Activated T-helper 2 cell treated with anti-CD3 and anti-CD28 coated beads, Interferon-gamma antibody, Interleukin-2, Interleukin-4, amounts not matched to agents 10 μg/mL and 5 μg/mL and 100 μg/mL, durations not matched to agents 14 hours and 24 hours and 36 hours (primary cell): ENCODE data around the gene PAOX. TPM values are rescaled to one million over a fixed set of nuclear protein-coding genes. Genes with fewer than 3 reads are reported as not detected.
A peak's percentile ranks its signal among the peaks of the same experiment; 100 is the strongest.

Experiments
- DNase-seq: peaks from one replicate; pipeline ENCODE4 v3.0.0; 2021; ENCODE audit warnings: low spot score
- H3K27ac Mint-ChIP-seq: one replicate; pipeline ENCODE4 v1.8.0; 2021; ENCODE audit warnings: mixed read lengths
- H3K27me3 Mint-ChIP-seq: one replicate; pipeline ENCODE4 v1.8.0; 2021; ENCODE audit warnings: low read depth, mixed read lengths
- H3K36me3 Mint-ChIP-seq: one replicate; pipeline ENCODE4 v1.8.0; 2021; ENCODE audit warnings: low read depth, mixed read lengths
- H3K4me1 Mint-ChIP-seq: one replicate; pipeline ENCODE4 v1.8.0; 2021; ENCODE audit warnings: low read depth, mixed read lengths
- H3K4me3 Mint-ChIP-seq: one replicate; pipeline ENCODE4 v1.8.0; 2021; ENCODE audit warnings: low read depth, mild to moderate bottlenecking, moderate library complexity, mixed read lengths
- H3K9me3 Mint-ChIP-seq: one replicate; pipeline ENCODE4 v1.8.0; 2021; ENCODE audit warnings: mixed read lengths
- intact Hi-C: fragments of 100-400 bp; cut with micrococcal nuclease; formaldehyde crosslinking; loops from one replicate; pipeline ENCODE4 v1.15.1; 2023
- total RNA-seq: library from RNA; stranded (reverse); gene quantifications from 2 replicates; pipeline ENCODE4 v1.2.3, GENCODE V29; 2022

The PAOX gene
- total RNA-seq, 1 donor from 2014 or later = 13.2 TPM

- Mint-ChIP-seq H3K9me3 (no peaks in the 10 kb centered on the region), H3K4me3 (peak overlapping the region; percentile 78), H3K27ac (peak overlapping the region; percentile 90), H3K4me1 (peaks cover 35% of the 10 kb centered on the region), H3K27me3 (no peaks in the 10 kb centered on the region), H3K36me3 (peaks cover 12% of the 10 kb centered on the region)
- DNase-seq = no peak
- intact Hi-C loops = no loop called here
Observed at GRCh38 chr10:133388236-133388972, 9.3 kb downstream of the PAOX start.

GRCh38 chr10:133388973-133389818, 10.1 kb downstream of the PAOX start:
- no peaks in the 10 kb centered on the region for H3K9me3 Mint-ChIP-seq
- H3K36me3 Mint-ChIP-seq = peaks cover 12% of the 10 kb centered on the region
- intact Hi-C loops = loop anchor here (1.0 kb wide), 1 partner anchor 113 kb away; the partner anchor contains the start of gene ADAM8

GRCh38 chr10:133390597-133391248, 11.7 kb downstream of the PAOX start:
- H3K27me3 Mint-ChIP-seq = no peaks in the 10 kb centered on the region
- peaks cover 21% of the 10 kb centered on the region for H3K36me3 Mint-ChIP-seq
- H3K27ac Mint-ChIP-seq = peak overlapping the region; percentile 95
- H3K9me3 Mint-ChIP-seq = no peaks in the 10 kb centered on the region
- DNase-seq = no peak
- intact Hi-C loops = loop anchor here (1.0 to 5.0 kb wide), 2 partner anchors 12 to 63 kb away; no protein-coding TSS in a partner anchor
- H3K4me3 Mint-ChIP-seq = peak overlapping the region; percentile 62
- peaks cover 44% of the 10 kb centered on the region for H3K4me1 Mint-ChIP-seq

More at GRCh38 chr10:133388973-133389818, 10.1 kb downstream of the PAOX start:
- Mint-ChIP-seq H3K4me3 (peak overlapping the region; percentile 78), H3K27me3 (no peaks in the 10 kb centered on the region), H3K27ac (peak overlapping the region; percentile 90), H3K4me1 (peaks cover 36% of the 10 kb centered on the region)
- peak; percentile 46 for DNase-seq

GRCh38 chr10:133391249-133391635, 12.2 kb downstream of the PAOX start:
- no peaks in the 10 kb centered on the region for H3K9me3 Mint-ChIP-seq
- no peak for DNase-seq
- H3K4me3 Mint-ChIP-seq = peak overlapping the region; percentile 2
- H3K4me1 Mint-ChIP-seq = peaks cover 46% of the 10 kb centered on the region
- peaks cover 21% of the 10 kb centered on the region for H3K36me3 Mint-ChIP-seq
- H3K27ac Mint-ChIP-seq = peak overlapping the region; percentile 95
- intact Hi-C loops = loop anchor here (5.0 kb wide), 1 partner anchor 64 kb away; no protein-coding TSS in a partner anchor
- no peaks in the 10 kb centered on the region for H3K27me3 Mint-ChIP-seq

- H3K4me3 Mint-ChIP-seq = peak overlapping the region; percentile 2
- intact Hi-C loops = loop anchor here (5.0 kb wide), 1 partner anchor 65 kb away; no protein-coding TSS in a partner anchor
- peak; percentile 8 for DNase-seq
- H3K4me1 Mint-ChIP-seq = peaks cover 46% of the 10 kb centered on the region
- no peaks in the 10 kb centered on the region for H3K9me3 Mint-ChIP-seq
- H3K27me3 Mint-ChIP-seq = no peaks in the 10 kb centered on the region
- peak overlapping the region; percentile 95 for H3K27ac Mint-ChIP-seq
- peaks cover 24% of the 10 kb centered on the region for H3K36me3 Mint-ChIP-seq
Observed at GRCh38 chr10:133391761-133392518, 12.9 kb downstream of the PAOX start.

GRCh38 chr10:133393401-133394063, 14.5 kb downstream of the PAOX start:
- Mint-ChIP-seq H3K9me3 (no peaks in the 10 kb centered on the region), H3K36me3 (peaks cover 37% of the 10 kb centered on the region), H3K4me3 (peak overlapping the region; percentile 63), H3K27me3 (no peaks in the 10 kb centered on the region), H3K4me1 (peaks cover 40% of the 10 kb centered on the region), H3K27ac (peak overlapping the region; percentile 74)
- intact Hi-C loops = loop anchor here (1.0 to 5.0 kb wide), 2 partner anchors 36 to 66 kb away; no protein-coding TSS in a partner anchor
- DNase-seq = peak; percentile 8

GRCh38 chr10:133394064-133394663, 15.1 kb downstream of the PAOX start, which contains the start of gene MTG1:
Gene MTG1 (plus strand): TSS chr10:133394157. CDS start chr10:133394221, 64 bp downstream.
- Mint-ChIP-seq H3K4me1 (peaks cover 34% of the 10 kb centered on the region), H3K27ac (peak within 1 kb of the TSS; percentile 96), H3K27me3 (no peaks in the 10 kb centered on the region), H3K4me3 (peak within 1 kb of the TSS; percentile 96), H3K9me3 (no peaks in the 10 kb centered on the region), H3K36me3 (peaks cover 43% of the 10 kb centered on the region)
- intact Hi-C loops = loop anchor here (1.0 to 5.0 kb wide), 2 partner anchors 37 to 67 kb away; no protein-coding TSS in a partner anchor
- peak; percentile 93 for DNase-seq

GRCh38 chr10:133394801-133395221, 15.7 kb downstream of the PAOX start:
- Mint-ChIP-seq H3K27me3 (no peaks in the 10 kb centered on the region), H3K4me3 (peak overlapping the region; percentile 96), H3K36me3 (peaks cover 49% of the 10 kb centered on the region), H3K27ac (peak overlapping the region; percentile 96), H3K9me3 (no peaks in the 10 kb centered on the region), H3K4me1 (peaks cover 33% of the 10 kb centered on the region)
- intact Hi-C loops = loop anchor here (1.0 to 5.0 kb wide), 2 partner anchors 38 to 68 kb away; no protein-coding TSS in a partner anchor
- no peak for DNase-seq

- Mint-ChIP-seq H3K9me3 (no peaks in the 10 kb centered on the region), H3K27me3 (no peaks in the 10 kb centered on the region), H3K4me1 (peaks cover 27% of the 10 kb centered on the region), H3K36me3 (peaks cover 55% of the 10 kb centered on the region), H3K4me3 (no peak overlapping the region), H3K27ac (peak overlapping the region; percentile 52)
- DNase-seq = peak; percentile 8
- intact Hi-C loops = no loop called here
Observed at GRCh38 chr10:133396035-133396624, 17.1 kb downstream of the PAOX start.

- H3K36me3 Mint-ChIP-seq = peaks cover 65% of the 10 kb centered on the region
- H3K27ac Mint-ChIP-seq = no peak overlapping the region
- no peaks in the 10 kb centered on the region for H3K27me3 Mint-ChIP-seq
- no peak overlapping the region for H3K4me3 Mint-ChIP-seq
- H3K9me3 Mint-ChIP-seq = no peaks in the 10 kb centered on the region
- intact Hi-C loops = no loop called here
- H3K4me1 Mint-ChIP-seq = peaks cover 24% of the 10 kb centered on the region
- DNase-seq = no peak
Observed at GRCh38 chr10:133397938-133398337, 18.9 kb downstream of the PAOX start.
